Measurements from ENCODE around the gene CD200R1.

The CD200R1 gene

GRCh38 chr3:112888381-112889085, 86.4 kb downstream of the CD200R1 start:
- DNase-seq (ENCODE audit: low read depth in 1 of 2, low spot score in 1 of 2) = no peak
- no peaks in the 10 kb centered on the region for H3K27me3 ChIP-seq (ENCODE audit: insufficient read depth, poor library complexity, severe bottlenecking)
- H3K27ac ChIP-seq (replicated peaks) = no peak overlapping the region
- TF ChIP-seq SPI1 (IDR thresholded peaks at IDR 0.05; ENCODE audit: borderline replicate concordance, low read depth) (no peak), GABPA (IDR thresholded peaks at IDR 0.05; ENCODE audit: low read depth) (no peak), POLR2AphosphoS5 (IDR thresholded peaks at IDR 0.05; ENCODE audit: low read depth) (no peak), REST (IDR thresholded peaks at IDR 0.05; ENCODE audit: insufficient replicate concordance, low read depth) (no peak)
- TF ChIP-seq, protein P1, sequence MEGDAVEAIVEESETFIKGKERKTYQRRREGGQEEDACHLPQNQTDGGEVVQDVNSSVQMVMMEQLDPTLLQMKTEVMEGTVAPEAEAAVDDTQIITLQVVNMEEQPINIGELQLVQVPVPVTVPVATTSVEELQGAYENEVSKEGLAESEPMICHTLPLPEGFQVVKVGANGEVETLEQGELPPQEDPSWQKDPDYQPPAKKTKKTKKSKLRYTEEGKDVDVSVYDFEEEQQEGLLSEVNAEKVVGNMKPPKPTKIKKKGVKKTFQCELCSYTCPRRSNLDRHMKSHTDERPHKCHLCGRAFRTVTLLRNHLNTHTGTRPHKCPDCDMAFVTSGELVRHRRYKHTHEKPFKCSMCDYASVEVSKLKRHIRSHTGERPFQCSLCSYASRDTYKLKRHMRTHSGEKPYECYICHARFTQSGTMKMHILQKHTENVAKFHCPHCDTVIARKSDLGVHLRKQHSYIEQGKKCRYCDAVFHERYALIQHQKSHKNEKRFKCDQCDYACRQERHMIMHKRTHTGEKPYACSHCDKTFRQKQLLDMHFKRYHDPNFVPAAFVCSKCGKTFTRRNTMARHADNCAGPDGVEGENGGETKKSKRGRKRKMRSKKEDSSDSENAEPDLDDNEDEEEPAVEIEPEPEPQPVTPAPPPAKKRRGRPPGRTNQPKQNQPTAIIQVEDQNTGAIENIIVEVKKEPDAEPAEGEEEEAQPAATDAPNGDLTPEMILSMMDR (IDR thresholded peaks at IDR 0.05; ENCODE audit: insufficient read depth, low read length) = no peak
- no peak overlapping the region for H3K4me3 ChIP-seq (replicated peaks; ENCODE audit: insufficient read depth, low read length)

DNA sequence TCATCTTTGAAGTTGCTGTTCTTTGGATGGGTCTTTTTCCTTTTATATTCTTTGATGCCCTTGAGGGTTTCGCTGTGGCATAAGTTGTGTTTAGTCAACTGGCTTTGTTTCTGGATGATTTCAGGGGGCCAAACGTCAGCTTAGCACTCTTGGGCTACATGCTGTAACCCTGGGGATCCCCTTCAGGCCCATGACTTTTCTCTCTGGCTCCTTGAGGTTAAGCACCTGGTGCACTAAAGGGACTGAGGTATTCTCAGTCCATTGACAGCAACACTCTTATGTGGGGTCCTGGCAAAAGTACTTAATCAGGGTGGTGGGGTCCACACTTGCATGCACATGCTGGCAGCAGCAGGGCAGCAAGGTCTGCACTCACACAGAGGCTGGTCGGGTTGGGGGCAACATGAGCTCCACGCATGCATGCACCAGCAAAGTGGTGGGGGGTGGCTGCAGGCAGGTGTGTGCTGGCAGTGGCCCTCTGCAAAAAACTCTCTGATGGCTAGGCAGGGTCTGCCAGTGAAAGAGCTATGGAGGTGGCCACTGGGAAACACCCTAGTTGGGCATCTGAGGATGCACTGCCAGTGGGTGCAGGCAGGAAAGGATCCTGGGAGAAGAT, 90.1 kb downstream of the CD200R1 start:
- H3K4me3 ChIP-seq (replicated peaks; ENCODE audit: insufficient read depth, low read length) = no peak overlapping the region
- TF ChIP-seq GABPA (IDR thresholded peaks at IDR 0.05; ENCODE audit: low read depth) (no peak), POLR2AphosphoS5 (IDR thresholded peaks at IDR 0.05; ENCODE audit: low read depth) (no peak), SPI1 (IDR thresholded peaks at IDR 0.05; ENCODE audit: borderline replicate concordance, low read depth) (no peak), REST (IDR thresholded peaks at IDR 0.05; ENCODE audit: insufficient replicate concordance, low read depth) (no peak)
- TF ChIP-seq, protein P1 (IDR thresholded peaks at IDR 0.05; ENCODE audit: insufficient read depth, low read length) = no peak
- DNase-seq (ENCODE audit: low read depth in 1 of 2, low spot score in 1 of 2) = no peak
- no peak overlapping the region for H3K27ac ChIP-seq (replicated peaks)
- H3K27me3 ChIP-seq (ENCODE audit: insufficient read depth, poor library complexity, severe bottlenecking) = no peaks in the 10 kb centered on the region

GRCh38 chr3:112881891-112882290, 93.0 kb downstream of the CD200R1 start:
- DNase-seq (ENCODE audit: low read depth in 1 of 2, low spot score in 1 of 2) = no peak
- no peak for TF ChIP-seq GABPA (IDR thresholded peaks at IDR 0.05; ENCODE audit: low read depth)
- TF ChIP-seq, protein P1 (IDR thresholded peaks at IDR 0.05; ENCODE audit: insufficient read depth, low read length) = no peak
- TF ChIP-seq SPI1 (IDR thresholded peaks at IDR 0.05; ENCODE audit: borderline replicate concordance, low read depth) = no peak
- TF ChIP-seq REST (IDR thresholded peaks at IDR 0.05; ENCODE audit: insufficient replicate concordance, low read depth) = no peak
- TF ChIP-seq POLR2AphosphoS5 (IDR thresholded peaks at IDR 0.05; ENCODE audit: low read depth) = no peak
- Histone ChIP-seq H3K4me3 (replicated peaks; ENCODE audit: insufficient read depth, low read length) (no peak overlapping the region), H3K27ac (replicated peaks) (no peak overlapping the region), H3K27me3 (ENCODE audit: insufficient read depth, poor library complexity, severe bottlenecking) (no peaks in the 10 kb centered on the region)
